ENCODE measurements around the gene NTNG2.

- TF ChIP-seq, protein P1, sequence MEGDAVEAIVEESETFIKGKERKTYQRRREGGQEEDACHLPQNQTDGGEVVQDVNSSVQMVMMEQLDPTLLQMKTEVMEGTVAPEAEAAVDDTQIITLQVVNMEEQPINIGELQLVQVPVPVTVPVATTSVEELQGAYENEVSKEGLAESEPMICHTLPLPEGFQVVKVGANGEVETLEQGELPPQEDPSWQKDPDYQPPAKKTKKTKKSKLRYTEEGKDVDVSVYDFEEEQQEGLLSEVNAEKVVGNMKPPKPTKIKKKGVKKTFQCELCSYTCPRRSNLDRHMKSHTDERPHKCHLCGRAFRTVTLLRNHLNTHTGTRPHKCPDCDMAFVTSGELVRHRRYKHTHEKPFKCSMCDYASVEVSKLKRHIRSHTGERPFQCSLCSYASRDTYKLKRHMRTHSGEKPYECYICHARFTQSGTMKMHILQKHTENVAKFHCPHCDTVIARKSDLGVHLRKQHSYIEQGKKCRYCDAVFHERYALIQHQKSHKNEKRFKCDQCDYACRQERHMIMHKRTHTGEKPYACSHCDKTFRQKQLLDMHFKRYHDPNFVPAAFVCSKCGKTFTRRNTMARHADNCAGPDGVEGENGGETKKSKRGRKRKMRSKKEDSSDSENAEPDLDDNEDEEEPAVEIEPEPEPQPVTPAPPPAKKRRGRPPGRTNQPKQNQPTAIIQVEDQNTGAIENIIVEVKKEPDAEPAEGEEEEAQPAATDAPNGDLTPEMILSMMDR (conservative IDR thresholded peaks at IDR 0.05 in 1 of 2, IDR thresholded peaks at IDR 0.05 in 1 of 2; ENCODE audit: low read depth in 1 of 2, low read length in 2 of 2): no peak
- TF ChIP-seq EZH2 (IDR thresholded peaks at IDR 0.05; ENCODE audit: low read length, missing control alignments): no peak
Observed at GRCh38 chr9:132157347-132158116, 4.3 kb upstream of the NTNG2 start.
